GOT3 (cell line): Measurements from ENCODE around the gene SRSF7.

ENCODE experiments used
- DNase-seq: peaks from one replicate; lab custom pipeline; 2025; ENCODE audit warnings: mixed read lengths; lab: John Stamatoyannopoulos, UW

The SRSF7 gene

DNA sequence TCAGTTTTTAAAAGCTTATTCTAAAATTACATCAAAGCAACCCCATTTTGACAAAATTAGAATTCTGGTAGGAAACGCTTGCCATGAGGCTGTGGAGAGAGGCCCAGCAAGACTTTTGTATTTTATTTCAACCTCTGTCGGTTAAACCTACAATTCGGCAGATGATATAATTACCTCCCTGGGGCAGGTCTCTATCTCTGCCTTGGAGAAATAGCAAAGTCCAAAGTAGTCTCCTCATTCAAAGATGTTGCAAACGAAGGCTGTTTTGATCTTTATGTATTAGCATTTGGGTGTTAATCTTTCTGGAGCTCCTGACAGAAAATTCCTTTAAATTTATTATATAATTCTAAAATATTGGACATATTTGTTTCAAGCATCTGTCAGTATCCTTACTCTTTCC is 49.6 kb downstream of the SRSF7 start:
- DNase-seq, result no peak

DNA sequence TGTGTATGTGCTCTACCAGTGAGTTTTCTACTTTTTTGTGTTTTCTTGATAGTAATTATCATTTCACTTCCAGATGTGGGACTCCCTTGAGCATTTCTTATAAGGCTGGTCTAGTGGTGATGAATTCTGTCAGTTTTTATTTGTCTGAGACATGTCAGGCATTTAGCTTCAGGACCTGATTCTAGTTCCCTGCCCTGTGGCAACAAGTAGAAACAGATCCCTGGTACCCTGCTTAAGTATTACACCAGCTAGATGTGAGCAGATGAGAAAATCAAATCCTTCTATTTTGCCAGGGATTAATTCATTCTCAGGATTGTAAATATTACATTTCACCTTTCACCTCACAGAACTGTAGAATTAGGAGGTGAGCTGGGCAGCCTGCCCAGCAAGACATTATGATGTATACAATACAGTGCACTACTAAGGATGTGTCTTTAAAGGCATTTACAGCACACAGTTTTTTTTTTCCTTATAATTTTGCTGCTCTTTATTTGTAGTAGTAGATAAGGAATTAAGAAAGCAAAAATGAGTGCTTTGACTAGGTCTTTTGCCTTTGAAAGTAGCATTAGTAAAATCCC is 50.2 kb downstream of the SRSF7 start:
- DNase-seq, result no peak

DNA sequence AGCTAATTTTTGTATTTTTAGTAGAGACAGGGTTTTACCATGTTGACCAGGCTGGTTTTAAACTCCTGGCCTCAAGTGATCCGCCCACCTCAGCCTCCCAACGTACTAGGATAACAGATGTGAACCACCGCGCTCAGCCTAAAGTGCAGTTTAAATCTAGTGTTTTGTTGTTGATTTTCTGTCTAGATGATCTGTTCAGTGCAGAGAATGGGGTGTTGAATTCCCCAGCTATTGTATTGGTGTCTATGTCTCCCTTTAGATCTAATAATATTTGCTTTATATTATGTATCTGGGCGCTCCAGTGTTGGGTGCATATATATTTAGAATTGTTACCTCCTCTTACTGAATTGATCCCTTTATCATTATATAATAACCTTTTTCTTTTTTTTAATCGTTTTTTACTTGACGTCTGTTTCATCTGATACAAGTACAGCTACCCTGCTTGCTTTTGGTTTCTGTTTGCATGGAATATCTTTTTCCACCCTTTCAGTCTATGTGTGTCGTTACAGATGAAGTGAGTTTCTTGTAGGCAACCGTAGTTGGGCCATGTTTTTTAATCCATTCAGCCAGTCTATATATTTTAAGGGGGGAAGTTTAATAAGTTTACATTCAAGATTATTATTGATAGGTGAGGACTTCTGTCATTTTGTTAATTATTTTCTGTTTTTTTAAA is 50.9 kb downstream of the SRSF7 start:
- DNase-seq, result no peak

DNA sequence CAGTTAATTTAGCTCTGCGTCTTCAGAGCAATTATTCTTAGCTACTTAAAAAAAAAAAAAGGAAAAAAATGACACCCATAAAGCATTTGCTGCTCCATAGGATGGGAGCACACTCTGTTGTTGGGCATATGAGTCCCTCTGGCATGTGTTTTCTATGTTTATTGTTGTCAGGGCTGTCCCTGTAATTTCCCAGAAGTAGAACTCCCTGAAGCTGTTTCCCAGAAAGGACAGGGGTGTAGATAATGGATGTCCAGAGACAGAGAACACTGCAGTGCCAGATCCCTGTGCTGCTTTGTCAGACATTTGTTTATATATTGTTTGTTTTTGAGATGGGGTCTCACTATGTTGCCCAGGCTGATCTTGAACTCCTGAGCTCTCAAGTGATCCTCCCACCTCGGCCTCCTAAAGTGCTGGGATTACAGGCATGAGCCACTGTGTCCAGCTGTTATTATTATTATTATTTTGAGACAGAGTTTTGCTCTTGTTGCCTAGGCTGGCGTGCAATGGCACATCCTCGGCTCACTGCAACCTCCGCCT is 52.6 kb downstream of the SRSF7 start:
- no peak for DNase-seq

DNA sequence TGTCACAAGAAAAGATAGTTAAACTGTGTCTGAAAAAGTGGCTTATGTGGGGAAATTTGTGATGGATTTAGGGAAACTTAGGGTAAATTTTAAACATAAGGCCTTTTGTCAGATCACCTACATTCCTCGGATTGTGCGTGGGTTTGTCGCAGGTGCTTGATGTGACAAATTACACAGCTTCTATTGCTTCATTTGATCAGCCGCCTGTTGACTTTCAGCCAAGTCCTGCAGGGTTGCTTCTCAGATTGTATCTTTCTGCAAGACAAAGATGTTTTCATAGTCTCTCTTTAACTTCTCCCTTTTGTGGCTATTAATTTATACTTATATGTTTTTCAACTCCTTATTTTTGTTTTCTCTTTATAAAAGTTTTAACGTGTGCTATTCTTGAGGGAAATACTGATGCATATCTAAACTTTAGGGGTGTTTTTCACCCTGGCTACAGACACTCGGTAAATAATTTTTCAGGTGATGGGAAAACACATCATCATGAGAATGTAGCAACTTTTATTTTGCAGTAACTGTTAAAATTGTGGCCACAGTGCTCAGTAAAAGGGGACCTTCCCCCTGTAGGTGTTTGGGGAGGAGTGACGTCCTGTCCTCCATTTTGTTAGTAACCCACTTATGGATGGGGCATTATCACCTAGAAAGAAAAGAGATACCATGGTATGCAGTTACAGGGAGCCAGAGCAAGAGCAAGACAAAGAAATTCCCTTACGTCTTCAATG is 53.9 kb downstream of the SRSF7 start:
- no peak for DNase-seq
